Measurements from ENCODE around the gene FOXC1. TPM values are rescaled to one million over a fixed set of nuclear protein-coding genes. Genes with fewer than 3 reads are reported as not detected.

FOXC1 gene
- total RNA-seq, 1 donor from 2014 or later: 27.6 TPM

- no peaks in the 10 kb centered on the region for H3K36me3 ChIP-seq (ENCODE audit: control insufficient read depth, insufficient read depth, low read length)
- DNase-seq (ENCODE audit: low read depth): no peak
- peaks cover 36% of the 10 kb centered on the region for H3K27me3 ChIP-seq (ENCODE audit: control insufficient read depth, insufficient read depth, low read length)
- peak overlapping the region; percentile 38 for H3K4me3 ChIP-seq (ENCODE audit: low read depth, low read length)
- TF ChIP-seq CTCF (IDR thresholded peaks at IDR 0.05; ENCODE audit: insufficient read depth, low read length, poor library complexity, severe bottlenecking): no peak
Observed at GRCh38 chr6:1605893-1606779, 3.6 kb upstream of the FOXC1 start.

DNA sequence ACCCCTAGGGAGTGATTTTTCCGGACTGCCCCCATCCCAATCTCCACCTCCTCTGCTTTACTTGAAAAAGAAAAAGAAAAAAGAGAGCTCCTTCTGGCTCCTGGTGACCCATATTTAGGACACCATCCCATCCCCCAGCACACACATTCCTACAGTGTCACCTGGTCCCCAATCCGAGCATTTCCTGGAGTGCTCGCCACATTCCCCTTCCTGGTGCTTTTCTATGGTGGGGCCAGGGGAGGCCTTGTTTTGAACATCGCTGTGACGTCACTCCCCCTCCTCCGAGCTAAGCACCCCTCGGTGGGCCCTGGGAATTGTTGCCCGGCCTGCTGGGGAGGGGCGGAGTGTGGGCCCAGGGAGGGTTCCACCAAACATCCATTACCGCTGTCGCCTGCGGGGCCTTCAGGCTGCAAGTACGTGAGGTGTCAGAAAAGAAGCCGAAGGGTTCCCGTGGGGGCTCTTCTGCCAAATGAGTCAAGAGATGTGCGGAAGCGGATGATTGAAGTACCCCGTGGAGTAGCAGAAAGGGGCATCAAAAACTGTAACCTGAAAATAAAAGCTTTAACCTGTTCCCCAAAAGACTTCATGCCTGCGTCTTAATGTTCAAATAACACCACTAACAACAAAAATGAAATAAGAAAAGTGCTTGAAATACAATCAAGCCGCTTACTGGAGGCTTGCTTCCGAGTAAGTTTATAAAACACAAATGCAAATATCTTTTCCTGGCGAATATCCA lies 2.8 kb upstream of the FOXC1 start:
- Histone ChIP-seq H3K4me3 (ENCODE audit: low read depth, low read length) (peak overlapping the region; percentile 12), H3K36me3 (ENCODE audit: control insufficient read depth, insufficient read depth, low read length) (no peaks in the 10 kb centered on the region), H3K27me3 (ENCODE audit: control insufficient read depth, insufficient read depth, low read length) (peaks cover 29% of the 10 kb centered on the region)
- TF ChIP-seq CTCF (IDR thresholded peaks at IDR 0.05; ENCODE audit: insufficient read depth, low read length, poor library complexity, severe bottlenecking): no peak
- no peak for DNase-seq (ENCODE audit: low read depth)

DNA sequence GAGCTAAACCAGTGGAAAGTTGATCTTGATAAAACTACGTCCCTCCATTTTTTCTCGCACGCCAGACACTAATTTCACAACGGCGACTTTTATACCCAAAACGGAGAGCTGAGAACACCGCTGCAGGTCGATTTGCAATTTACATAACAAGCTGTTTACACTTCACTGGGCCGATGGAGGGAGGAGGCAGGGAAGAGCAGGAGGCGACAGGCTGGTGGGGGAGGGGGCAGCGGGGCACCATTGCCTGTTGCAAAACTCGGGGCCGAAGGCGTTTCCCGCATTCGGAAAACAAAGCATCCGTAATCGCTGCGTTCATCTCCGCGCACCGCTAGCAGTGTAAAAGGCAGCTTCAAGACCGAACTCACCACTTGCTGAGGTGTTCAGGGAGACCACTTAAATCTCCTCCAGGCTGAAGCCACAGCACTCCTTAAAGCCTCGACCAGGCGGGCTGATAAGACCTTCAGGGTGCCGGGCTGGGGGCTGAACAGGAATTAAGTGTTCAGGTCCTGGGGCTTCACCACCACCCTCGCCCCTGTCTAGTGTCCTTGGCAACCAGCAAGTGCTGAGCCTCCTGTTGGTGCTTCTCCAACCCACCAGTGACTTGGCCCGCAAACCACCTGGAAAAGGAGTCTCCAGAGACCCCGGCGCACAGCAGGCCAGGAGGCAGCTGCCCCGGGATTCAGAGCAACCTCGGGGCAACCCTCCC lies 2.0 kb upstream of the FOXC1 start:
- no peak for DNase-seq (ENCODE audit: low read depth)
- no peaks in the 10 kb centered on the region for H3K36me3 ChIP-seq (ENCODE audit: control insufficient read depth, insufficient read depth, low read length)
- TF ChIP-seq CTCF (IDR thresholded peaks at IDR 0.05; ENCODE audit: insufficient read depth, low read length, poor library complexity, severe bottlenecking): no peak
- peak overlapping the region; percentile 12 for H3K4me3 ChIP-seq (ENCODE audit: low read depth, low read length)
- peaks cover 25% of the 10 kb centered on the region for H3K27me3 ChIP-seq (ENCODE audit: control insufficient read depth, insufficient read depth, low read length)

DNA sequence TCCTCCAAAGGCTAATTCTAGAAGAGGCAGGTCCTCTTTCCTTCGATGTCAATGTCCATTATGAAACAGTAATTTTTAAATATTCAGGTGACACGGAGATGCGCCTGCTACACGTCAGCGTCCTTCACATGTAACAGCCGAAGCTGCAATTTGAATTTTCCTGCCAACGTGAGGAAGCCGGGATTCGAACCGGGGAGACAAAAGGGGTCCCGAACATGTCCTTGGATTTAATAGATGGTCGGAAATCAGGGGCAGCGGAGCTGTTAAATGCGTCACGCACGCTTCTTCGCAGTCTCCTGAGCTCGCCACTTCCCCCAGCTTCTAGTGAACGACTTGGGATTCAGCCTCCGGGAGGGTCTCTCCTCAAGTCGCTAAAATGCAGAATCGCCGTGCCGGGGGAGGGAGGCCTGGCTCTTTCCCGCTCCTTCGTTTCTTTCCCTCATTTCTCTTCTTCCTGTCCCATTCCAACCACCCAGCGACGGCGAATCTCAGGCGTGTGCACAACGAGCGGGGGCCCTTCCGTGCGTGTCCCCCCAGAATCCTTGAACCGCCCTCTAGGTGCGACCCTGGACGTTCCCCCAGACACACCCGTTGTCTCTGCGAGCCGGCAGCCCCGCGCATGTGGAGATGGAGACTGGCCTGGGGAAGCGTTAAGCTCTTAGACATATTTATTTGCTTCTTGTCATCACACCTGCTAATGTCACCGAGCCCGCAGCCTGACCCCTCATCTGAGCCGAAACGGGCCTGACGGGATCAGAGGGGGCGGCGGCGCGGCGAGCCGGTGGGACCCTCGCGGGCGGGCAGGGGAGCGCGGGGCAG lies 1.3 kb upstream of the FOXC1 start:
- peak overlapping the region; percentile 87 for H3K4me3 ChIP-seq (ENCODE audit: low read depth, low read length)
- TF ChIP-seq CTCF (IDR thresholded peaks at IDR 0.05; ENCODE audit: insufficient read depth, low read length, poor library complexity, severe bottlenecking): no peak
- no peaks in the 10 kb centered on the region for H3K36me3 ChIP-seq (ENCODE audit: control insufficient read depth, insufficient read depth, low read length)
- H3K27me3 ChIP-seq (ENCODE audit: control insufficient read depth, insufficient read depth, low read length): peaks cover 25% of the 10 kb centered on the region
- no peak for DNase-seq (ENCODE audit: low read depth)

DNA sequence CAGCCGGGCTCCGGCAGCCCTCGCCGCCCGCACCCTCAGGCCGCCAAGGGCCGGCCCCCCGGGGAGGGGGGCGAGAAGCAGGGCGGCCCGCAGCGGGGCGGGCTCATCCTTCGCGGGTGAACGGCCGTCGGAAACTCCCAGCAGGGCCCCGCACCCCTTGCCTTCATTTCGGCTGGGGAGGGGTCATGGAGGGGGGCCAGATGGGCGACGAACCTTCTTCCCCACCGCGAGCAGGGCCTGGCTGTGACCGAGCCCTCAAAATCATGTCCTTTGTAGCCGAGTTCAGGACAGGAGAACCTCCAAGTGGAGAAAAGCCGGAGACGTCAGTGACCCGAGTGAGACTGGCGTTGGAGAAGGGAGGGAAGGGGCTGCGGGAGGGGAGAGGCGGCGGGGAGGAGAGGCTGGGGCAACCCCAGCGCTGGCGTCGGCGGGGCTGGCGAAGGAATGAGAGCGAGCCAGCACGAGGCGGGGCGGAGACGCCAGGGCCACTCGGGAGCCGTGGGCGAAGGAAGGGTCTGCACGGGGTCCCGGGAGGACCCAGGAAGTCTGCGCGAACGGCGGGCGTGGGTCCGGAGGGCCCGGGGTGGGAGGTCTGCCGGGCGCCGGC lies 571 bp upstream of the FOXC1 start:
- no peaks in the 10 kb centered on the region for H3K36me3 ChIP-seq (ENCODE audit: control insufficient read depth, insufficient read depth, low read length)
- DNase-seq (ENCODE audit: low read depth): no peak
- H3K27me3 ChIP-seq (ENCODE audit: control insufficient read depth, insufficient read depth, low read length): peaks cover 25% of the 10 kb centered on the region
- H3K4me3 ChIP-seq (ENCODE audit: low read depth, low read length): peak overlapping the region; percentile 87
- TF ChIP-seq CTCF (IDR thresholded peaks at IDR 0.05; ENCODE audit: insufficient read depth, low read length, poor library complexity, severe bottlenecking): no peak

Data from kidney epithelial cell (primary cell).